Measurements from ENCODE around the gene HSPA4. TPM values are rescaled to one million over a fixed set of nuclear protein-coding genes. Genes with fewer than 3 reads are reported as not detected.

Gene HSPA4
- total and polyA plus RNA-seq, 2 of the 13 experiments (the other 11 are each of a cell fraction or from before 2014, with no cell fraction given): 36.6 to 231 TPM

- TF ChIP-seq RFX3 (CRISPR knock-in tag; IDR thresholded peaks at IDR 0.05): no peak
- peak; percentile 76 for TF ChIP-seq ZNF317 (CRISPR knock-in tag; IDR thresholded peaks at IDR 0.05)
- TF ChIP-seq TEAD2 (CRISPR knock-in tag; IDR thresholded peaks at IDR 0.05): peak; percentile 73; the same call in 1 of the 2 replicates
- TF ChIP-seq ZNF607 (CRISPR knock-in tag; IDR thresholded peaks at IDR 0.05; ENCODE audit: borderline replicate concordance): peak; percentile 47; the same call in 1 of the 2 replicates
- TF ChIP-seq ZNF280B (CRISPR knock-in tag; IDR thresholded peaks at IDR 0.05; ENCODE audit: borderline replicate concordance): peak; percentile 76; the same call in 1 of the 2 replicates
- TF ChIP-seq DZIP1 (CRISPR knock-in tag; IDR thresholded peaks at IDR 0.05): no peak
- no peak for TF ChIP-seq JUND (CRISPR knock-in tag; IDR thresholded peaks at IDR 0.05)
- TF ChIP-seq DPF2 (CRISPR knock-in tag; IDR thresholded peaks at IDR 0.05; ENCODE audit: borderline replicate concordance, low read depth): no peak
- TF ChIP-seq ZNF557 (CRISPR knock-in tag; IDR thresholded peaks at IDR 0.05): peak; percentile 1; the same call in 1 of the 2 replicates
- TF ChIP-seq ARHGAP35 (CRISPR knock-in tag; IDR thresholded peaks at IDR 0.05; ENCODE audit: borderline replicate concordance): peak; percentile 88
- peak; percentile 61 for TF ChIP-seq ESRRA (CRISPR knock-in tag; IDR thresholded peaks at IDR 0.05; ENCODE audit: low read depth)
- no peak for TF ChIP-seq KDM4B (CRISPR knock-in tag; IDR thresholded peaks at IDR 0.05)
- TF ChIP-seq DMAP1 (CRISPR knock-in tag; IDR thresholded peaks at IDR 0.05): peak; percentile 65; the same call in 1 of the 2 replicates
- 0 out of 2 replicates have a peak, but pooled peaks have one; percentile 78 for TF ChIP-seq ZHX1 (CRISPR knock-in tag; IDR thresholded peaks at IDR 0.05; ENCODE audit: low read depth)
- peak; percentile 56 for TF ChIP-seq IRF2 (CRISPR knock-in tag; IDR thresholded peaks at IDR 0.05)
- TF ChIP-seq ZNF264 (CRISPR knock-in tag; IDR thresholded peaks at IDR 0.05): peak; percentile 53
- no peak for TF ChIP-seq ZNF251 (CRISPR knock-in tag; IDR thresholded peaks at IDR 0.05)
- no peak for TF ChIP-seq ZNF446 (CRISPR knock-in tag; IDR thresholded peaks at IDR 0.05)
- TF ChIP-seq, protein P1, sequence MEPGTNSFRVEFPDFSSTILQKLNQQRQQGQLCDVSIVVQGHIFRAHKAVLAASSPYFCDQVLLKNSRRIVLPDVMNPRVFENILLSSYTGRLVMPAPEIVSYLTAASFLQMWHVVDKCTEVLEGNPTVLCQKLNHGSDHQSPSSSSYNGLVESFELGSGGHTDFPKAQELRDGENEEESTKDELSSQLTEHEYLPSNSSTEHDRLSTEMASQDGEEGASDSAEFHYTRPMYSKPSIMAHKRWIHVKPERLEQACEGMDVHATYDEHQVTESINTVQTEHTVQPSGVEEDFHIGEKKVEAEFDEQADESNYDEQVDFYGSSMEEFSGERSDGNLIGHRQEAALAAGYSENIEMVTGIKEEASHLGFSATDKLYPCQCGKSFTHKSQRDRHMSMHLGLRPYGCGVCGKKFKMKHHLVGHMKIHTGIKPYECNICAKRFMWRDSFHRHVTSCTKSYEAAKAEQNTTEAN (CRISPR knock-in tag; conservative IDR thresholded peaks at IDR 0.05): peak; percentile 88
- TF ChIP-seq KAT2B (IDR thresholded peaks at IDR 0.05; ENCODE audit: borderline replicate concordance, low read depth, low read length): no peak
- TF ChIP-seq ETV5 (CRISPR knock-in tag; IDR thresholded peaks at IDR 0.05; ENCODE audit: borderline replicate concordance): peak; percentile 90
- peak; percentile 38; the same call in 1 of the 2 replicates for TF ChIP-seq PITX1 (CRISPR knock-in tag; IDR thresholded peaks at IDR 0.05)
These were observed at the start of gene HSPA4 (continued) for GRCh38 chr5:133051542-133052316.
